Measurements from ENCODE around the gene RNF157.

RNF157 gene

DNA sequence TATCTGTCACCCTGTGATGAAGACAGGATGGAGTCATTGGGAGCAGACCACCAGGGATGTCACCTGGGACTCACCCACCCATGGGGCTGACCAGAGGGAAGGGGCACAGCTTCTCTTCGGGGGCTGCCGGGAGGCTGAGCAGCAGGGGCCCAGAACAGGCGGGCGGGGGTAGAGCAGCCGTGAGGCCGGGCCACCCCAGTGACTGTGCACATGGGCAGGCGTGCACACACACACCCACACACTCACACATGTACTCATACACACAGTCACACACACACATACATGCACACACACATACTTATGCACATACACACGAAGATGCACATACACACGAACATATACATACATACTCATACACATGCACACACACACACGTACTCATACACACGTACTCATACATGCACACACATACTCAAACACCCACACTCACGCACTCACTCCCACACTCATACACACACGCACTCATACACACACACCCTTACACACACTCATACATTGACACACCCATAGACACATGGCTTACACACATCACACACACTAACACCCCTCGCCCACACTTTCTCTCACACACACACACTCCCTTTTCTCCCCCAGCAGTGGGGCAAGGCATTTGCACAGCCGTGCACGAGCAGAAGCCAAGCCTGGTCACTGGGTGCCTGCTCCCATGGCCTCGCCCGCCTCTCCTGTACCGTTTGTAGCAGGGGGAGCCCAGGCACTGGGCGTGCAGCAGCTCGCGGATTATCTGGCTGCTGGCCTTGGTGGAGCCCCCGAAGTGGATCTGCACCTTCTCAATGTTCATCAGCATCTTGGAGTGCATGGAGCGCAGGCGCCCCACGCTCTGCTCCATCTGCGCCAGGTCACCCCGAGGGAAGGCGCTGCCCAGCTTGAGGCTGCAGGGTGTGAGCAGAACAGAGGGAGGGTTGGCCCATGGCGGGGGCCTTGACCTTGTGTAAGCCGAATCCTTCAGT is 37.3 kb upstream of the RNF157 start:
- no peak overlapping the region for H3K4me3 ChIP-seq (ENCODE audit: low read depth, low read length)
- TF ChIP-seq, protein P1, sequence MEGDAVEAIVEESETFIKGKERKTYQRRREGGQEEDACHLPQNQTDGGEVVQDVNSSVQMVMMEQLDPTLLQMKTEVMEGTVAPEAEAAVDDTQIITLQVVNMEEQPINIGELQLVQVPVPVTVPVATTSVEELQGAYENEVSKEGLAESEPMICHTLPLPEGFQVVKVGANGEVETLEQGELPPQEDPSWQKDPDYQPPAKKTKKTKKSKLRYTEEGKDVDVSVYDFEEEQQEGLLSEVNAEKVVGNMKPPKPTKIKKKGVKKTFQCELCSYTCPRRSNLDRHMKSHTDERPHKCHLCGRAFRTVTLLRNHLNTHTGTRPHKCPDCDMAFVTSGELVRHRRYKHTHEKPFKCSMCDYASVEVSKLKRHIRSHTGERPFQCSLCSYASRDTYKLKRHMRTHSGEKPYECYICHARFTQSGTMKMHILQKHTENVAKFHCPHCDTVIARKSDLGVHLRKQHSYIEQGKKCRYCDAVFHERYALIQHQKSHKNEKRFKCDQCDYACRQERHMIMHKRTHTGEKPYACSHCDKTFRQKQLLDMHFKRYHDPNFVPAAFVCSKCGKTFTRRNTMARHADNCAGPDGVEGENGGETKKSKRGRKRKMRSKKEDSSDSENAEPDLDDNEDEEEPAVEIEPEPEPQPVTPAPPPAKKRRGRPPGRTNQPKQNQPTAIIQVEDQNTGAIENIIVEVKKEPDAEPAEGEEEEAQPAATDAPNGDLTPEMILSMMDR (IDR thresholded peaks at IDR 0.05; ENCODE audit: low read depth, low read length), result no peak

DNA sequence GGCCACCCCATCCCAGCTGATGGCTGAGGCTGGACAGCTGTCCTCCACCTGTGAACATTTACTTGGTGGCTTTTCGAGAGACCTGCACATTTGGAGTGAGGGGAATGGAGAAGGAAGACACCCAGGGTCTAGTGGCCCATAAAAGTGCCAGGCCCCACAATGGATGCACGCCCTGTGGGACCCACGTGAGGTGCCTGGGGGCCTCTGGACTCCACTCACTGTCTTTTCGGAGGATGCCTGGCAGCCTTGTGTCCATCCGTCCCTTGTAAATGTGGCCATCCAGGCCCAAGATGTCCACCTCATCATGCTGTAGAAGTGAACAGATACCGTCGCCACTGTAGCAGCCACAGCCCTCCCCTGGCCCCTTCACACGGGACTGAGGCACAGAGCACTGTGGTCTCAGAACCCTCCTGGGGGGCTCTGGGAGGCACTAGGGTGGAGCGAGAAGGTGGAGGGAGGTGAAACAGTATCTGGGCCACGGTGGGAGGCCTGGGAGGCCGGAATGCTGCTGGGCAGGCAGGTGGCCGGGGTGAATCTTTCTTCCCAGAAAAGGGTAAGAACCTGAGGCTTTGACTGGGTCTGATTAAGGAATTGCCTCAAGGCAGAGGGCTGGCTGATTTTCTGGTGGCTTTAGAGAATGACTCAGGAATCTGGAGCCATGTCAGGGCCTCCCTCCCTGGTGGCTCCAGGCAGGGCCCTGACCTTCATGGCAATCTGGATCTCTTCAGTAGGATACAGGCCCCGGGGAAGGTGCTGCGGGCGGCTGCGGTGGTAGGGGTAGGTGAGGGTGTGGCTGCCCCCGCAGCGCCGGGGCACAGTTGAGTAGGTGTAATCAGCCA is 36.4 kb upstream of the RNF157 start:
- no peak overlapping the region for H3K4me3 ChIP-seq (ENCODE audit: low read depth, low read length)
- TF ChIP-seq, protein P1 (IDR thresholded peaks at IDR 0.05; ENCODE audit: low read depth, low read length), result no peak

DNA sequence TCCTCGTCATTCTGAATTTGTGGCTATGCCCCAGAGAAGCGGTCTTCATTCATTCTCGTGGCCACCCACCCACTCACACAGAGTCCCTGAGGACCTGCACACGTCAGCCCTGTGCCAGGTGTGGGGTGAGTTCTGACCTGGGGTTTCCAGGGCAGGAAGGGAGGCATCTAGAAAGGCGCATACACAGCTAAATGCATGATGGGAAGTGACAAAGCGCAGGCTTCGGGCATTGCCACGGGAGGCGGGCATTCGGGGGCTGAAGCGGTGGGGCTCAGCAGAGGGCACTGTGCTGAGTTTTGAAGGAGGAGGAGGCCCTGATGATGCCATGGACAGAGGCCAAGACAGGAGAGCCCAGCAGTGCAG is 35.8 kb upstream of the RNF157 start:
- TF ChIP-seq, protein P1 (IDR thresholded peaks at IDR 0.05; ENCODE audit: low read depth, low read length), result no peak
- H3K4me3 ChIP-seq (ENCODE audit: low read depth, low read length), result no peak overlapping the region

DNA sequence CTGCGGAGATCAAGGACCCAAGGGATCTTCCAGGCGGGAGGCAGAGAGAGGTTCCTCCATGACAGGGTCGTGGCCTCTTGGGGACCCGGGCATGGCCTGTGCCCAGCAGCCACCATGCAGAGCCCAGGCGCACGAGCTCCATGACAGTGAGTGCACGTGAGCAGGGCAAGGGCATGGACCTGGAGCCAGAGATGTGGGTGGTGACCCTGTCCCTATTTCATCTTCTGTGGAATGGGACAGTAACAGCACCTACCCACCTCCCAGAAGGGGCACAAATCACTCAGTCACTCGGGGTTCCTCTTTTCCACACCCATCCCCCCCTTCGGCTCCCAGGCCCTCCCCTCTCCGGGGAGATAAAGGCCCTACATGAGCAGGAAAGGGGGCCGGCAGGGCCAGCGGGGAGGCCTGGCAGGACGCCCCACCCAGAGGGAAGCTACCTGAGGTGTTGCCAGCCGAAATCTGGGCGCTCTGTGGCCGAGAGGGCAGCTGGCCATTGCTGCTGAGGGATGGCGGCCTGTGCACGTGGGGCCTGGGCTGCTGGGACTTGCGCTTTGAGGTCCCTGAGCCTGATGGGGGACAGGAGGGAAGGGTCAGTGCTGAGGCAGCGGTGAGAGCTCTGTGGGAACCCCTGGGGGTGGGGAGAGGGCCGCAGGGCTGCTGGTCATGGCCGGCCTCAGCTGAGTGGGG is 35.2 kb upstream of the RNF157 start:
- TF ChIP-seq, protein P1 (IDR thresholded peaks at IDR 0.05; ENCODE audit: low read depth, low read length), result no peak
- H3K4me3 ChIP-seq (ENCODE audit: low read depth, low read length), result no peak overlapping the region

DNA sequence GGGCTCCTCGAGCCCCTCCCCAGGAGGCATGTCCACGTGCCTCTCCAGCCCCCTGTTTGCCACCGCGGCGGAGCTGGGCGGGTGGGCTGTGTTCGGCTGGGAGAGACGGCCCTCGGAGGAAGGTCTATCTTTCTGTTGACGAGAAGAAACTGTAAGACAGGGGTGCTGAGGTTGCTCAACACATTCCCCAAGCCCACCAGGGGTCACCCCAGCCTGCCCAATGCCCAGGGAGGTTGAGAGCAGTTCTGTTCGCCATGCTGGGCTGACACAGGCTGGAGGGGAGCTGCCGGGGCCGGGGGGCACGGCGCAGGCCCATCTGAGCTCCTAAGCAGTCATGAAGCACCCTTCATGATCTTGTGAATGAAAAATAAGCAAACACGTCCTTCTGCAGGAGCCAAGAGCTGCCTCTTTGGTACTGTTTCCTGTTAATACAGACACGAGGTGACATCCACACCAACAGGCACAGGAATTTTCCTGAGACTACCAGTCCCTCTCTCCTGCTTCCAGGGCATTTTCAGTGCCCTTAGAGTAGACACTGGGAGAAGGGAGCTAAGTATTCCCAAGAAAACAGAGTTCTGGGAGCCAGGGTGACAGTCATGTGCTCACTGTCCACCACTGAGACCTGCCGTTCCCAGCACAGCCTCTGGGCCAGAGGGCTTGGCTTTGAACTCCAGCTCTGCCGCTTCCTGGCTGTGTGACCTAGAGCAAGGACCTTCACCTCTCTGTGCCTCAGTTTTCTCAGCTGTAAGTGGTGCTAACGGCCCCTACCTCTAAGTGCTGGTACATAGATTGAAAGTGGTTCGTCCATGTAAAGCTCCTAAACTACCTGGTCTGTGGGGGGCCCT is 34.0 kb upstream of the RNF157 start:
- TF ChIP-seq, protein P1 (IDR thresholded peaks at IDR 0.05; ENCODE audit: low read depth, low read length), result no peak
- H3K4me3 ChIP-seq (ENCODE audit: low read depth, low read length), result no peak overlapping the region

DNA sequence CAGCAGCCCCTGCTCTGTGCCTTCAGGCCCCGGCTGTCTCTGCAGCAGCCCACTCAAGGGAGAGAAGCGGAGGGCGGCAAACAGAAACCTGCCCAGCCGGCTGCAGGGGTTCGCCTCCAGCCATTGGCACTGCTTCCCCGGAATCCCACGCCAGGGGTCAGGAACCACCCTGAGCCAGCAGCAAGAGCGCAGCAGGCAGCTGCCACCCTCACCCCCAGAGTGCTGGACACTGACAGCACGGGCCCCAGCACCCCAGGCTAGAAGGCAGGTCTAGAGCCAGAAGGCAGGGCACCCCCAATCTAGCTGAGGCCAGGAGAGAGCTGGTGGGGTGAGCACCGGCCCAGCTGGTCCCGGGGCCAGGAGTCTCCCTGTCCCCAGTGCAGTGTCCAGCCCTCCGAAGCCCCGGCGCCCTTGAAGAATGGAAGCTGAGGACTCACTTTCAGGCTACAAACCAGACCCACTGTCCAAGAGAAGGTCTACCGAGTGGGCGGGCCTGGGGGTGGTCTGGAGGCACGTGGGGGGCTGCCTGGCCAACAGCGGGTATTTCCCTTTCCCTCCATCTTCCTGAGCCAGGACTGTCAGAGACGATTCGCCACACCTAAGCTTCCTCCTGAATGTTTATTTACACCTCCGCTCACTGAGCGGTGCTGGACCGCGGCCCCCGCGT is 33.3 kb upstream of the RNF157 start:
- no peak overlapping the region for H3K4me3 ChIP-seq (ENCODE audit: low read depth, low read length)
- TF ChIP-seq, protein P1 (IDR thresholded peaks at IDR 0.05; ENCODE audit: low read depth, low read length), result no peak

Data from WI38 (cell line).